ENCODE results near the gene SORCS3. TPM values are rescaled to one million over a fixed set of nuclear protein-coding genes. Genes with fewer than 3 reads are reported as not detected.
A peak's percentile ranks its signal among the peaks of the same experiment; 100 is the strongest.
"Not testable (repeated sequence)": the region's sequence is repeated elsewhere in the genome, so short reads cannot be mapped to it uniquely, and the experiment has no call there.

The SORCS3 gene
- total RNA-seq, 1 experiment from 2014 or later, result 0.04 TPM

DNA sequence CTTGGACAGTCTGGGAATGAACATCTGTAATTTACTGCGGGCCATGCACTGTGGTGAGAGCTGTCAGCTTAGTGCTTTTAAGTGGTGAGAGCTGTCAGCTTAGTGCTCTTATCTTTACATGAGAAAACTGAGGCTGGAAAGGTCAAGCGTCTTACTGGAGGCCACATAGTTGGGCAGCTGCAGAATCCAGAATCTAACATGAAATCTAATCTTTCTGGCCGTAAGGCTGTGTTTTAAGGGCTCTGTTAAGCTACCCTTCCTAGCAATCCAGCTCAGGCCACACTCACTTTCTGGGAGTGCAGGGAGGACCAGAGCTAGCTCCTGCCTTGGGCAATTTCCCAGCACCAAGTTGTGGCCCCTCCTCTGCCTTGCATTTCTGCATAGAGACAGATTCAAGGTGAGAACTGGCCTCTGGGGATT is 70.2 kb downstream of the SORCS3 start:
- Histone ChIP-seq H2BK120ac (ENCODE audit: low read depth, low read length, poor library complexity, severe bottlenecking) (no peak overlapping the region), H4K20me1 (ENCODE audit: control insufficient read depth, insufficient read depth, insufficient read length) (no peaks in the 10 kb centered on the region), H3K18ac (ENCODE audit: insufficient read length, low read depth, low read length) (no peak overlapping the region), H2BK20ac (ENCODE audit: low read depth, low read length, poor library complexity, severe bottlenecking) (no peak overlapping the region), H3K9ac (ENCODE audit: extremely low read depth, insufficient read length, low read length) (no peak overlapping the region), H2BK12ac (ENCODE audit: insufficient read length, low read depth, low read length) (no peak overlapping the region), H3K4me2 (ENCODE audit: insufficient read depth, insufficient read length, low read length) (no peak overlapping the region), H3K56ac (ENCODE audit: insufficient read length, low read depth, low read length) (no peak overlapping the region), H4K8ac (replicated peaks; ENCODE audit: insufficient read length, low read depth, low read length) (no peak overlapping the region), H3K14ac (ENCODE audit: insufficient read depth, low read length) (no peak overlapping the region), H3K23ac (ENCODE audit: insufficient read length, low read depth, low read length) (no peak overlapping the region), H3T11ph (ENCODE audit: low read length) (no peak overlapping the region), H3K9me3 (ENCODE audit: control insufficient read depth, low read depth, low read length) (no peaks in the 10 kb centered on the region), H2AFZ (ENCODE audit: low read length) (no peak overlapping the region), H3K79me2 (ENCODE audit: insufficient read depth, low read length) (no peaks in the 10 kb centered on the region), H3K4me1 (ENCODE audit: insufficient read depth, low read length) (peaks cover 17% of the 10 kb centered on the region; the same call in 1 of the 2 replicates), H3K27me3 (ENCODE audit: insufficient read depth, low read length) (no peaks in the 10 kb centered on the region), H4K5ac (ENCODE audit: insufficient read length, low read depth, low read length) (no peak overlapping the region), H3K23me2 (ENCODE audit: insufficient read length, low read depth, low read length, poor library complexity, severe bottlenecking) (no peaks in the 10 kb centered on the region), H2BK15ac (ENCODE audit: low read depth, low read length) (no peak overlapping the region), H2AK5ac (ENCODE audit: insufficient read length, low read length) (no peak overlapping the region), H4K91ac (ENCODE audit: insufficient read length, low read depth, low read length) (no peak overlapping the region), H2BK5ac (ENCODE audit: insufficient read length, low read length) (no peak overlapping the region), H3K27ac (ENCODE audit: insufficient read length, low read depth, low read length) (no peak overlapping the region), H3K79me1 (ENCODE audit: insufficient read depth, low read depth, low read length, poor library complexity, severe bottlenecking) (no peaks in the 10 kb centered on the region), H3K4ac (ENCODE audit: low read depth, low read length) (no peak overlapping the region)
- TF ChIP-seq, protein P1, sequence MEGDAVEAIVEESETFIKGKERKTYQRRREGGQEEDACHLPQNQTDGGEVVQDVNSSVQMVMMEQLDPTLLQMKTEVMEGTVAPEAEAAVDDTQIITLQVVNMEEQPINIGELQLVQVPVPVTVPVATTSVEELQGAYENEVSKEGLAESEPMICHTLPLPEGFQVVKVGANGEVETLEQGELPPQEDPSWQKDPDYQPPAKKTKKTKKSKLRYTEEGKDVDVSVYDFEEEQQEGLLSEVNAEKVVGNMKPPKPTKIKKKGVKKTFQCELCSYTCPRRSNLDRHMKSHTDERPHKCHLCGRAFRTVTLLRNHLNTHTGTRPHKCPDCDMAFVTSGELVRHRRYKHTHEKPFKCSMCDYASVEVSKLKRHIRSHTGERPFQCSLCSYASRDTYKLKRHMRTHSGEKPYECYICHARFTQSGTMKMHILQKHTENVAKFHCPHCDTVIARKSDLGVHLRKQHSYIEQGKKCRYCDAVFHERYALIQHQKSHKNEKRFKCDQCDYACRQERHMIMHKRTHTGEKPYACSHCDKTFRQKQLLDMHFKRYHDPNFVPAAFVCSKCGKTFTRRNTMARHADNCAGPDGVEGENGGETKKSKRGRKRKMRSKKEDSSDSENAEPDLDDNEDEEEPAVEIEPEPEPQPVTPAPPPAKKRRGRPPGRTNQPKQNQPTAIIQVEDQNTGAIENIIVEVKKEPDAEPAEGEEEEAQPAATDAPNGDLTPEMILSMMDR (conservative IDR thresholded peaks at IDR 0.05), result no peak
- Mint-ChIP-seq H3K27me3 (ENCODE audit: low read depth) (no peaks in the 10 kb centered on the region), H3K9me3 (no peaks in the 10 kb centered on the region; a peak in 1 of 5 replicates), H3K27ac (no peak overlapping the region), H3K36me3 (ENCODE audit: insufficient read depth in 1 of 3, low read depth in 3 of 3) (peaks cover 0 to 2% (median 0%) of the 10 kb centered on the region in 3 experiments; a peak in 3 of 7 replicates), H3K4me1 (peaks cover 31 to 50% of the 10 kb centered on the region in 2 experiments), H3K4me3 (no peak overlapping the region)
- no CpG with 5 or more reads among the region's 3 CpGs for WGBS (ENCODE audit: extremely low coverage, insufficient read length, low lambda C conversion rate)
- DNase-seq, result peak; percentile 43

DNA sequence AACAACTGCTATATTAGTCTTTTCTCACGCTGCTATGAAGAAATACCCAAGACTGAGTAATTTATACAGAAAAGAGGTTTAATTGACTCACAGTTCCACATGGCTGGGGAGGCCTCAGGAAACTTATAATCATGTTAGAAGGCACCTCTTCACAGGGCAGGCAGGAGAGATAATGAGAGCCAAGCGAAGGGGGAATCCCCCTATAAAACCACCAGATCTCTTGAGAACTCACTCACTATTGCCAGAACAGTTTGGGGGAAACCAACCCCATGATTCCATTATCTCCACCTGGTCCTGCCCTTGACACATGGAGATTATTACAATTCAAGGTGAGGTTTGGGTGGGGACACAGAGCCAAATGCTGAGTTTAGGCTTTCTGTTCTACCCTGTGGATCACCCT is 89.5 kb downstream of the SORCS3 start:
- not testable (repeated sequence) for H3K27me3 ChIP-seq (ENCODE audit: insufficient read depth, low read length); H4K5ac ChIP-seq (ENCODE audit: insufficient read length, low read depth, low read length); DNase-seq; H2BK15ac ChIP-seq (ENCODE audit: low read depth, low read length); H3K56ac ChIP-seq (ENCODE audit: insufficient read length, low read depth, low read length); H4K91ac ChIP-seq (ENCODE audit: insufficient read length, low read depth, low read length); H2BK12ac ChIP-seq (ENCODE audit: insufficient read length, low read depth, low read length); H4K20me1 ChIP-seq (ENCODE audit: control insufficient read depth, insufficient read depth, insufficient read length); H3T11ph ChIP-seq (ENCODE audit: low read length); H2BK20ac ChIP-seq (ENCODE audit: low read depth, low read length, poor library complexity, severe bottlenecking); H3K27me3 Mint-ChIP-seq (ENCODE audit: low read depth); H4K8ac ChIP-seq (replicated peaks; ENCODE audit: insufficient read length, low read depth, low read length); H3K79me1 ChIP-seq (ENCODE audit: insufficient read depth, low read depth, low read length, poor library complexity, severe bottlenecking); H3K4me2 ChIP-seq (ENCODE audit: insufficient read depth, insufficient read length, low read length); H2BK120ac ChIP-seq (ENCODE audit: low read depth, low read length, poor library complexity, severe bottlenecking); H3K79me2 ChIP-seq (ENCODE audit: insufficient read depth, low read length); H2BK5ac ChIP-seq (ENCODE audit: insufficient read length, low read length); H3K4me3 Mint-ChIP-seq; H3K27ac ChIP-seq (ENCODE audit: insufficient read length, low read depth, low read length); H3K4me1 ChIP-seq (ENCODE audit: insufficient read depth, low read length); H3K23me2 ChIP-seq (ENCODE audit: insufficient read length, low read depth, low read length, poor library complexity, severe bottlenecking); H3K14ac ChIP-seq (ENCODE audit: insufficient read depth, low read length); H3K4ac ChIP-seq (ENCODE audit: low read depth, low read length); H3K9me3 ChIP-seq (ENCODE audit: control insufficient read depth, low read depth, low read length); H3K9ac ChIP-seq (ENCODE audit: extremely low read depth, insufficient read length, low read length); H3K18ac ChIP-seq (ENCODE audit: insufficient read length, low read depth, low read length); H2AFZ ChIP-seq (ENCODE audit: low read length); H3K27ac Mint-ChIP-seq; H2AK5ac ChIP-seq (ENCODE audit: insufficient read length, low read length); H3K23ac ChIP-seq (ENCODE audit: insufficient read length, low read depth, low read length)
- Mint-ChIP-seq H3K4me1 (peaks cover 21 to 22% of the 10 kb centered on the region in 2 experiments), H3K9me3 (peaks cover 11 to 14% of the 10 kb centered on the region in 2 experiments), H3K36me3 (ENCODE audit: insufficient read depth in 1 of 3, low read depth in 3 of 3) (peaks cover 4 to 15% (median 12%) of the 10 kb centered on the region in 3 experiments)
- WGBS (ENCODE audit: extremely low coverage, insufficient read length, low lambda C conversion rate), result no CpG with 5 or more reads among the region's 2 CpGs

Measured in H9 (cell line).